GM10248 (cell line): ENCODE results near the gene ARHGAP12.

Experiments used
- CTCF ChIA-PET: fragments of 300-600 bp; sonication (Branson Sonifier 250); formaldehyde crosslinking; extraction: SDS; loops from one replicate; lab custom pipeline; 2021; ENCODE audit warnings: antibody characterized with exemption; lab: Yijun Ruan, JAX
- POLR2A ChIA-PET: fragments of 350-650 bp; sonication (Branson Sonifier 250); formaldehyde crosslinking; extraction: SDS; loops from one replicate; lab custom pipeline; 2020; ENCODE audit warnings: antibody characterized with exemption; lab: Yijun Ruan, JAX
- DNase-seq: peaks from one replicate; pipeline ENCODE4 v3.0.0; 2012; ENCODE audit errors: extremely low spot score
- TF ChIP-seq, protein P1 (sequence below): IDR thresholded peaks from 2 replicates; pipeline ENCODE4 v1.5.1; 2012; ENCODE audit warnings: mild to moderate bottlenecking, low read depth; ENCODE audit errors: extremely low read depth, missing control alignments, control extremely low read depth

Gene ARHGAP12

DNA sequence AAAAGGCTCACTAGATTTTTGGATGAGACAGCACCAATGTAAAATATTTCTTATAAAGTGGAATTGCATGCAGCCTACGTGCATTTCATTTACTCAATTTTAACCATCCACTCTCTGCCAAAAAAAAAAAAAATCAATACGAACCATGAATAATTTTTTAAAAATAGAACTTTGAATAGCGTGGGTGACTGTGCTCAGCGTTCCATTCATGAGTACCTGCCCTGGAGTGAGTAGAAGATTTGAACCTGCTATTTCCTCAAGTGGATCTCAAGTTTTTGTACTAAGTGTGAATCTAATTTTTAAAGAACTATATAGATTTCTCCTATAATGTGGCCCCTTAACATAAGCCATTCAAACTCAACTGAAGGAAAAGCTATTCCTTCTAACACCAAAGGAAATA is 105.3 kb downstream of the ARHGAP12 start:
- no peak for DNase-seq
- TF ChIP-seq, protein P1, sequence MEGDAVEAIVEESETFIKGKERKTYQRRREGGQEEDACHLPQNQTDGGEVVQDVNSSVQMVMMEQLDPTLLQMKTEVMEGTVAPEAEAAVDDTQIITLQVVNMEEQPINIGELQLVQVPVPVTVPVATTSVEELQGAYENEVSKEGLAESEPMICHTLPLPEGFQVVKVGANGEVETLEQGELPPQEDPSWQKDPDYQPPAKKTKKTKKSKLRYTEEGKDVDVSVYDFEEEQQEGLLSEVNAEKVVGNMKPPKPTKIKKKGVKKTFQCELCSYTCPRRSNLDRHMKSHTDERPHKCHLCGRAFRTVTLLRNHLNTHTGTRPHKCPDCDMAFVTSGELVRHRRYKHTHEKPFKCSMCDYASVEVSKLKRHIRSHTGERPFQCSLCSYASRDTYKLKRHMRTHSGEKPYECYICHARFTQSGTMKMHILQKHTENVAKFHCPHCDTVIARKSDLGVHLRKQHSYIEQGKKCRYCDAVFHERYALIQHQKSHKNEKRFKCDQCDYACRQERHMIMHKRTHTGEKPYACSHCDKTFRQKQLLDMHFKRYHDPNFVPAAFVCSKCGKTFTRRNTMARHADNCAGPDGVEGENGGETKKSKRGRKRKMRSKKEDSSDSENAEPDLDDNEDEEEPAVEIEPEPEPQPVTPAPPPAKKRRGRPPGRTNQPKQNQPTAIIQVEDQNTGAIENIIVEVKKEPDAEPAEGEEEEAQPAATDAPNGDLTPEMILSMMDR = no peak
- POLR2A ChIA-PET = no interaction called here
- CTCF ChIA-PET = no interaction called here

DNA sequence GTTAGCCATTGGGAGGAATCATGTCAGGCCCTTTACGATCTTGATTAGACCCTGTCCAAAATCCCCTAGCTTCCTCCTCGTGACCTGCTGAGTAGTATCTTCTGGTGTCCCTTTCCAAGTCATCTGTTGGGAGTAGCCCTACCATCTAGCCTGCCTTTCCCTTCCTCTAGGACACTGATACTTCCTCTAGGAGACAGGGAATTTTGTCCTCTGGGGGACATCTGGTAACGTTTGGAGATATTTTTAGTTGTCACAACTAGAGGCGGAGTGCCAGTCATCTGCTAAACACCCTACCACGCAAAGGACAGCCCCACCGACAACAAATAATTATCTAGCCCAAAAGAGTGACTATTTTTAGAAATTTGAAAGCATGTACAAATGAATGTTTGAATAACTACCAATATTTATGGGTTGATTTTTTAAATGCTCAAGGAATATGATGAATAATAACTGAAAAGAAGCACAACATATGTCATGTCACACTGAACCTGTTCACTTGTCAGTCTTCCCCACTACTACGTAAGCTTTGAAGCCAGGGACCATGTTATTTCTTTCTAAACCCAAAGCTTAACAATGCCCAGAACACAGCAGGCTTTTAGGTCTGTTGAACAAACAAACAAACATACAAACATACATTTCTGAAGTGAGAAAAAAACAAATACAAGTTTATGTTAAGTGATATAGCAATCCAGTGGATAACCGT is 105.9 kb downstream of the ARHGAP12 start:
- CTCF ChIA-PET = interaction anchor here (1.2 to 1.5 kb wide), 3 partner anchors 10 to 1183 kb away, joined by 3 to 4 read pairs (median 3); no protein-coding TSS in a partner anchor

DNA sequence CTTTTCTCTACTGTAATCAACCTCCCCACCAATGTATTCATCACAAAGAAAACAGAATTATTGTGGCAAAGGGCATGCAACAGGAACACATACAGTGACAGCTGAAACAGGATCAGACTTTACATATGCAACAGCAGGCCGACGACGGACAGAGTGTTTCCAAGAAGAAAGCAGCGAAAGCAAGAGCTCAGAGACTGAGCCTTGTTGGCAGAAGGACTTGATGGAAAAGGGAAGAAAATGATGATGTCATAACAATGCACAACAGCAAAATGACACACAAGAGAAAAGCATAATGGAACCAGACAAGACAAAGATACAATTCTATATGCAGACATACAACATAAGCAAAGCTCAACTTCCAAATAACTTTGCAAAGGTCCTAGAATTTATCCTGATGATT is 106.5 kb downstream of the ARHGAP12 start:
- CTCF ChIA-PET = interaction anchor here (1.2 to 1.5 kb wide), 3 partner anchors 9 to 1182 kb away, joined by 3 to 4 read pairs (median 3); no protein-coding TSS in a partner anchor
- POLR2A ChIA-PET = no interaction called here
- DNase-seq = no peak
- TF ChIP-seq, protein P1 = no peak

More for the DNA sequence above, 105.9 kb downstream of the ARHGAP12 start:
- TF ChIP-seq, protein P1 = no peak
- no peak for DNase-seq
- POLR2A ChIA-PET = no interaction called here

DNA sequence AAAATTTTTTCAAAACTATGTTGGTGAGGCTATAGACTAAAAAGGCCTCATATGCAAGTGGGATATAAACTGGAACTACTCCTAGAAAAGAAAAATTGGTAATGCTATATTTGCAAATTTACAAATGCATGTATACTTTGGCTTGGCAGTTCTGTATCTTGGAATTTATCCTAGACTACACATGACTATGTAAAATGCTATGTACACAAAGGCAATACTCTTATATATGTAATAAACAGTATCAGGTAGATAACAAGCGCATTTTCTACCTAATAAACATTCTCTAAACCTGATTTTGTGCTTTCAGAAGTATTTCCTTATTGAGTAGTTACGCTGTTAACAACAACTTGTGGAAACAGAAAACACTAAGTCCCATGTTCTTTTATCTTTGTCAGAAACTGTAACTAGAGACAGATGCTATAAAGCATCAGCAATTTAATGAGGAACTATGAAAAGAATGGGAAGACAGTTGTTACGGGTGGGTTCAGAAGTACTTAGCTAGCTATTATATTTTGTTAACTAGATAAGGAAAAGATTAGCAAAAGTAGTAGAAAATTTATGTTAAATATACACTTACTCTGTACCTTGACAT is 107.8 kb downstream of the ARHGAP12 start:
- TF ChIP-seq, protein P1 = no peak
- POLR2A ChIA-PET = no interaction called here
- DNase-seq = no peak
- CTCF ChIA-PET = interaction anchor here (1.5 to 1.6 kb wide), 2 partner anchors 13 to 1181 kb away, joined by 3 to 4 read pairs; no protein-coding TSS in a partner anchor

DNA sequence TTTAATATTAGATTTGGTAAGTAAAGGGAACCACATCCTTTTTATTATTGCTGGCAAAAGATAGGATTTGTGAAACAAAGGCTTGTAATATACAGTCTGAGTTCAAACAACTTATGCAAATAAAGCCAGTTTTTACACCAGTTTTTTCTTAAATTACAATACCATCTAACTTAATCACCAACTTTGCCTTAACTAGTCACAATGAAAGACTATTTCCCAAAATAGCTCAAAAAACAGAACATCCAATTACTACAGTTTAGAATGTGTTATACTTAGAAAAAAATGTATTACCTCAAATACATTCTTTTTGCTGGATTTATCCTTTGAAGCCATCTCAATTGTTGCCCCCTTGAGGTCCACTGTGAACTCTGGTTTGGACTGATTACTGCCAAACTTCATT is 108.5 kb downstream of the ARHGAP12 start:
- POLR2A ChIA-PET = no interaction called here
- DNase-seq = no peak
- TF ChIP-seq, protein P1 = no peak
- CTCF ChIA-PET = interaction anchor here (1.1 to 1.6 kb wide), 2 partner anchors 12 to 13 kb away, joined by 3 to 4 read pairs; no protein-coding TSS in a partner anchor

DNA sequence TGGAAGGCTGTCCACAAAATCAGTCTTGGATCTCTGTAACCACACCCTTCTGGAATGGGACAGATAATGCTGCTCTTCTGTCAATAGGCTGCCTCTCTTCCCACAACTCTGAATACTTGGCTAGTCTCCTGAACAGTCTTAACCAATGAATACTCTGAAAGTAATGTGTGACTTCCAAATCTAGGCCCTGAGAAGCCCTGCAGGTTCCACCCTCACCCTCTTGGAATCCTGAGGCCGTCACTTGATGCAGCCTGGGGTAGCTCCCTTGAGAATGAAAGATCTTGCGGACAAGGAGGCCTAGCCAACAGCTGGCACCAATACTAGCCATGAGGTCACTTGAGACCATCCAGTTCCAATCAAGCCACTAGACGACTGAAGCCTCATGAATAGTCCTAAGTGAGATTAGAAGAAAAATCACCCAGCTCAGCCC is 109.2 kb downstream of the ARHGAP12 start:
- ChIA-PET CTCF (interaction anchor here (1.1 kb wide), 1 partner anchor 13 kb away, joined by 3 read pairs; no protein-coding TSS in a partner anchor), POLR2A (no interaction called here)
- TF ChIP-seq, protein P1 = no peak
- DNase-seq = no peak
